HepG2 (cell line): ENCODE results near the gene SAMD10. TPM values are rescaled to one million over a fixed set of nuclear protein-coding genes. Genes with fewer than 3 reads are reported as not detected.
A peak's percentile ranks its signal among the peaks of the same experiment; 100 is the strongest.

Experiments
- ATAC-seq: fragments of 200-7000 bp; cut with Tn5 transposase; 3 replicates; pipeline ENCODE4 v1.9.1; 2020; ENCODE audit warnings: mild to moderate bottlenecking, moderate library complexity
- BruUV-seq: library from RNA; stranded (reverse); fragments of 400-500 nt; replicated peaks from 2 replicates; lab custom pipeline; 2021; lab: Mats Ljungman, UMichigan
- CTCF ChIA-PET: fragments of 300-600 bp; formaldehyde crosslinking; extraction: SDS; loops from one replicate; lab custom pipeline; 2021; ENCODE audit warnings: low total read pairs, inconsistent platforms, low intra/inter-chr PET ratio; lab: Yijun Ruan, JAX
- POLR2A ChIA-PET: fragments of 350-600 bp; sonication (Branson Sonifier 250); formaldehyde crosslinking; loops from one replicate; lab custom pipeline; 2020; ENCODE audit warnings: antibody characterized with exemption, inconsistent platforms; lab: Yijun Ruan, JAX
- DNase-seq: peaks from one replicate; pipeline ENCODE4 v3.0.0-alpha.2; 2015; ENCODE audit warnings: low spot score
- FAIRE-seq: peaks from 3 replicates; lab custom pipeline; 2011; peaks lifted over from hg19 to GRCh38; lab: Jason Lieb, UNC
- H2AFZ ChIP-seq: one replicate; pipeline ENCODE4 v1.6.1; 2011; ENCODE audit warnings: low read length, inconsistent platforms
- H3K27ac ChIP-seq: fragments of 300-600 bp; 3 replicates; pipeline ENCODE4 v1.8.0; 2011; ENCODE audit warnings: mixed run types, mild to moderate bottlenecking, mixed read lengths, low read length, inconsistent platforms; ENCODE audit not compliant: insufficient read depth; ENCODE audit errors: extremely low read length
- H3K27me3 ChIP-seq, 2 experiments: fragments of 200-600 bp in 1 of 2; 2 replicates in 1 of 2; 3 replicates in 1 of 2; pipeline versions ENCODE4 v1.6.0 to v1.8.0; 2011; ENCODE audit warnings: low read length in 2 of 2, mild to moderate bottlenecking in 2 of 2, moderate library complexity in 2 of 2, inconsistent platforms in 1 of 2; ENCODE audit not compliant: insufficient read depth in 2 of 2, control insufficient read depth in 1 of 2
- H3K36me3 ChIP-seq, 2 experiments: fragments of 200-600 bp in 1 of 2; replicated peaks in 1 of 2; 2 replicates in 1 of 2; 3 replicates in 1 of 2; pipeline versions ENCODE4 v1.5.1 to v1.8.0; 2011; ENCODE audit warnings: low read length in 2 of 2, inconsistent platforms in 1 of 2; ENCODE audit not compliant: insufficient read depth in 2 of 2, control insufficient read depth in 1 of 2
- H3K4me1 ChIP-seq: 2 replicates; pipeline ENCODE4 v1.5.1; 2012; ENCODE audit warnings: low read length, inconsistent platforms; ENCODE audit not compliant: insufficient read depth
- H3K4me2 ChIP-seq: 2 replicates; pipeline ENCODE4 v1.6.0; 2011; ENCODE audit warnings: low read depth, low read length, inconsistent platforms
- H3K4me3 ChIP-seq, 3 experiments: fragments of 200-600 bp in 1 of 3; sonication (generic), shearing (Covaris generic) in 1 of 3; replicated peaks in 1 of 3; 2 replicates each; pipeline ENCODE4 v1.5.1; 2011 to 2016; ENCODE audit warnings: low read length in 3 of 3, inconsistent platforms in 2 of 3, low read depth in 2 of 3, mild to moderate bottlenecking in 2 of 3, control low read depth in 1 of 3, mixed read lengths in 1 of 3; ENCODE audit not compliant: insufficient read depth in 1 of 3
- H3K79me2 ChIP-seq: one replicate; pipeline ENCODE4 v1.6.1; 2011; ENCODE audit warnings: low read length, inconsistent platforms; ENCODE audit not compliant: insufficient read depth
- H3K9ac ChIP-seq: 2 replicates; pipeline ENCODE4 v1.6.0; 2011; ENCODE audit warnings: mild to moderate bottlenecking, low read depth, low read length, inconsistent platforms; ENCODE audit not compliant: insufficient read depth
- H3K9me3 ChIP-seq: 2 replicates; pipeline ENCODE4 v1.5.1; 2012; ENCODE audit warnings: mild to moderate bottlenecking, low read length
- H4K20me1 ChIP-seq: 2 replicates; pipeline ENCODE4 v1.6.0; 2011; ENCODE audit warnings: inconsistent platforms, mild to moderate bottlenecking, low read length, moderate library complexity; ENCODE audit not compliant: insufficient read depth
- LCORL ChIP-seq, 2 experiments: fragments of 450-650 bp in 1 of 2; sonication (generic) in 1 of 2; formaldehyde crosslinking in 1 of 2; IDR thresholded peaks; 2 replicates each; pipeline versions ENCODE4 v1.5.0 to v1.6.1; 2017 to 2020; ENCODE audit warnings: antibody characterized with exemption in 1 of 2, missing genetic modification reagents in 1 of 2
- MTA3 ChIP-seq: sonication (generic); formaldehyde crosslinking; IDR thresholded peaks from 2 replicates; pipeline ENCODE4 v1.4.0; 2020; ENCODE audit warnings: missing genetic modification reagents
- NONO ChIP-seq, 2 experiments: fragments of 450-650 bp in 1 of 2; sonication (generic) in 1 of 2; formaldehyde crosslinking in 1 of 2; IDR thresholded peaks in 1 of 2; conservative IDR thresholded peaks in 1 of 2; 2 replicates each; pipeline versions ENCODE4 v1.6.1 to v1.8.0; 2017 to 2022; ENCODE audit warnings: mild to moderate bottlenecking in 1 of 2, missing genetic modification reagents in 1 of 2, moderate library complexity in 1 of 2
- PTBP1 ChIP-seq: fragments of 200-400 bp; formaldehyde crosslinking; IDR thresholded peaks from 2 replicates; pipeline ENCODE4 v1.6.1; 2018; ENCODE audit warnings: low read length, low read depth; ENCODE audit not compliant: poor library complexity, severe bottlenecking
- RFX3 ChIP-seq: IDR thresholded peaks from 2 replicates; pipeline ENCODE4 v1.6.1; 2016; ENCODE audit warnings: missing biosample characterization, missing genetic modification reagents
- RFXAP ChIP-seq: sonication (generic); formaldehyde crosslinking; IDR thresholded peaks from 2 replicates; pipeline ENCODE4 v1.4.0; 2020; ENCODE audit warnings: missing genetic modification reagents, borderline replicate concordance
- SP140L ChIP-seq: sonication (generic); formaldehyde crosslinking; IDR thresholded peaks from 2 replicates; pipeline ENCODE4 v1.4.0; 2020; ENCODE audit warnings: missing genetic modification reagents, borderline replicate concordance
- SYNCRIP ChIP-seq: fragments of 200-400 bp; formaldehyde crosslinking; IDR thresholded peaks from 2 replicates; pipeline ENCODE4 v1.6.1; 2018; ENCODE audit warnings: mild to moderate bottlenecking, low read depth, low read length; ENCODE audit not compliant: insufficient read depth
- ZNF501 ChIP-seq: sonication (generic); formaldehyde crosslinking; IDR thresholded peaks from 2 replicates; pipeline ENCODE4 v1.5.1; 2020; ENCODE audit warnings: mild to moderate bottlenecking, moderate library complexity, missing genetic modification reagents
- ZNF572 ChIP-seq: sonication (generic); formaldehyde crosslinking; IDR thresholded peaks from 2 replicates; pipeline ENCODE4 v1.5.1; 2020; ENCODE audit warnings: mild to moderate bottlenecking, missing genetic modification reagents
- ZNF598 ChIP-seq: sonication (generic); formaldehyde crosslinking; IDR thresholded peaks from 2 replicates; pipeline ENCODE4 v1.5.1; 2020; ENCODE audit warnings: mild to moderate bottlenecking, missing genetic modification reagents, borderline replicate concordance
- ZNF670 ChIP-seq: sonication (generic); formaldehyde crosslinking; IDR thresholded peaks from 2 replicates; pipeline ENCODE4 v1.8.0; 2022; ENCODE audit warnings: mild to moderate bottlenecking, missing genetic modification reagents, borderline replicate concordance
- ZSCAN29 ChIP-seq: sonication (generic); formaldehyde crosslinking; conservative IDR thresholded peaks from 2 replicates; pipeline ENCODE4 v1.4.0; 2020; ENCODE audit warnings: mild to moderate bottlenecking, missing genetic modification reagents
- WGBS: methylation state at CpG from one replicate; pipeline ENCODE4 v1.1.6; 2017; ENCODE audit warnings: low lambda C conversion rate; 5-methylcytosine and 5-hydroxymethylcytosine counted together
- in situ Hi-C: cut with HindIII; loops from 2 replicates; pipeline ENCODE4 v1.10.0; 2017; ENCODE audit warnings: low pct_unique_long_range_greater_than_20kb; ENCODE audit not compliant: extremely low pct_ligation_motif_present
- intact Hi-C: fragments of 100-400 bp; cut with micrococcal nuclease; formaldehyde crosslinking; loops from one replicate; pipeline ENCODE4 v1.10.0; 2022; ENCODE audit not compliant: unreplicated experiment
- polyA plus RNA-seq, 8 experiments: library from polyadenylated mRNA; depleted of rRNA in 3 of 8; stranded (reverse) in 7 of 8; unstranded in 1 of 8; fragments of >200 nt; fragmentation: Illumina TruSeq in 4 of 8; extraction: Trizol in 4 of 8; gene quantifications; 2 replicates each; pipeline versions ENCODE4 v1.2.1 to v1.2.3, GENCODE V29; 2011 to 2016; ENCODE audit warnings: low read depth in 4 of 8, missing spikeins in 1 of 8, mixed read lengths in 1 of 8; ENCODE audit not compliant: insufficient read depth in 1 of 8
- total RNA-seq, 5 experiments: library from RNA; depleted of rRNA; stranded (reverse); fragments of >200 nt; fragmentation: Illumina TruSeq; extraction: Trizol; gene quantifications; 2 replicates each; pipeline ENCODE4 v1.2.3, GENCODE V29; 2016; ENCODE audit warnings: low read depth in 1 of 5
- TF ChIP-seq, protein P1 (sequence below): sonication (generic); formaldehyde crosslinking; IDR thresholded peaks from 2 replicates; pipeline ENCODE4 v1.5.0; 2020; ENCODE audit warnings: mild to moderate bottlenecking, missing genetic modification reagents
- TF ChIP-seq, protein P2 (sequence below): sonication (generic); formaldehyde crosslinking; IDR thresholded peaks from 2 replicates; pipeline ENCODE4 v1.8.0; 2022; ENCODE audit warnings: mild to moderate bottlenecking, missing genetic modification reagents, moderate library complexity
- TF ChIP-seq, protein P3 (sequence below): IDR thresholded peaks from 2 replicates; pipeline ENCODE4 v1.6.1; 2012; ENCODE audit warnings: inconsistent platforms
- TF ChIP-seq, protein P4 (sequence below): sonication (generic); formaldehyde crosslinking; IDR thresholded peaks from 2 replicates; pipeline ENCODE4 v1.8.1; 2022; ENCODE audit warnings: mild to moderate bottlenecking, missing genetic modification reagents
- TF ChIP-seq, protein P5 (sequence below): IDR thresholded peaks from 2 replicates; pipeline ENCODE4 v1.6.1; 2016; ENCODE audit warnings: missing compliant biosample characterization, missing genetic modification reagents, borderline replicate concordance

Gene SAMD10
- total and polyA plus RNA-seq, 2 of the 13 experiments (the other 11 are each of a cell fraction or from before 2014, with no cell fraction given) = 6.1 to 11.0 TPM

DNA sequence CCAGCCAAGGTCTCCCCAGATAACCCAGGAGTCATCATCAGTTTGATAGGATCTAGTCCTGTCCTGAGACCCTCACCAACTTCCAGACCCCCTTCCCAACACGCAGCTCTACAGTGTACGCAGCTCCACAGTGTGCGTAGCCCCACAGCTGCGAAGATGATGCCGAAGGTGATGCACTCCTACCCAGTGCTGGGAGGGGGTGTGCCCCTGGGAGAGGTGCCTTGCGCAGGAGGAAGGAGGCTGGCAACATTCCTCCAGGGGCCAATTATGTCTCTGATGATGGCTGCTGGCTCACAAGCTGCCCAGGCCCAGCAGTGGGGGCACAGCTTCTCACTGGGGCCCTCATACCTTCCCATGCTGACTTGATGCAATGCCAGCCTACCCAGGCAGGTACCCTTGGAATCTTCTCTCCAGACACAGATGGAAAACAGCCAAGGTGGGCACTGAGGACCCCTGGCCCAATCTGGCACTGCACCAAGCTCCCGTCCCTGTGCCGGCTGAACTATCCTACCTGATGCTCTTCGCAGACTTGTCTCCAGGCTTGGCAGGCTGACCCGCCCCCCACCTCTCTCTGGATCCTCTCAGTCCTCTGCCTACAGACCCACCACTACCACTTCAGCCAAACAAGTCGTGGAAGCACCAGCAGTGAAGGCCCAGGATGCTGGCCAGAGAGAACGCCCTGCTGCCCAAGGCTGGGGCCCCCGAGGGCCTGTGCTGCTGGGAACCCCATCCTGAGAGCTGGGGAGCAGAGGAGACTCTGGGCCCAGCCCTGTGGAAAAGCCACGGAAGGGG, 11.1 kb downstream of the SAMD10 start:
- CTCF ChIA-PET = no interaction called here
- ATAC-seq (no peak; the same call in 2 of the 3 replicates), DNase-seq (no peak), FAIRE-seq (peak; percentile 15)
- H3K4me2 ChIP-seq = peak overlapping the region; percentile 77
- H3K27me3 ChIP-seq = no peaks in the 10 kb centered on the region
- peaks cover 26 to 33% of the 10 kb centered on the region in 2 experiments for H3K36me3 ChIP-seq
- H4K20me1 ChIP-seq = no peaks in the 10 kb centered on the region
- H2AFZ ChIP-seq = no peak overlapping the region
- 76% methylated on average over 13 of the region's 14 CpGs for WGBS
- H3K9me3 ChIP-seq = no peaks in the 10 kb centered on the region
- POLR2A ChIA-PET = interaction anchor here (0.5 to 3.1 kb wide), 11 partner anchors 9 to 327 kb away, joined by 3 to 78 read pairs (median 5); partner anchors contain the start of genes PRPF6, SAMD10, SLC2A4RG and TPD52L2
- in situ Hi-C loops (no loop called here), intact Hi-C loops (loop anchor here (10.0 kb wide), 1 partner anchor 1604 kb away; the partner anchor contains the start of gene LAMA5)
- H3K27ac ChIP-seq = peak overlapping the region; percentile 84
- H3K4me3 ChIP-seq = peak overlapping the region; percentile 73 to 90 (median 89)
- peaks cover 45% of the 10 kb centered on the region for H3K4me1 ChIP-seq
- H3K9ac ChIP-seq = peak overlapping the region; percentile 91
- TSS peak; percentile 49 for BruUV-seq
- peaks cover 13% of the 10 kb centered on the region for H3K79me2 ChIP-seq
- TF ChIP-seq ZNF501 (CRISPR knock-in tag) = peak; percentile 88; the same call in 1 of the 2 replicates
- no peak for TF ChIP-seq MTA3 (CRISPR knock-in tag)
- TF ChIP-seq, protein P1, sequence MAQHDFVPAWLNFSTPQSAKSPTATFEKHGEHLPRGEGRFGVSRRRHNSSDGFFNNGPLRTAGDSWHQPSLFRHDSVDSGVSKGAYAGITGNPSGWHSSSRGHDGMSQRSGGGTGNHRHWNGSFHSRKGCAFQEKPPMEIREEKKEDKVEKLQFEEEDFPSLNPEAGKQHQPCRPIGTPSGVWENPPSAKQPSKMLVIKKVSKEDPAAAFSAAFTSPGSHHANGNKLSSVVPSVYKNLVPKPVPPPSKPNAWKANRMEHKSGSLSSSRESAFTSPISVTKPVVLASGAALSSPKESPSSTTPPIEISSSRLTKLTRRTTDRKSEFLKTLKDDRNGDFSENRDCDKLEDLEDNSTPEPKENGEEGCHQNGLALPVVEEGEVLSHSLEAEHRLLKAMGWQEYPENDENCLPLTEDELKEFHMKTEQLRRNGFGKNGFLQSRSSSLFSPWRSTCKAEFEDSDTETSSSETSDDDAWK = no peak
- TF ChIP-seq, protein P2, sequence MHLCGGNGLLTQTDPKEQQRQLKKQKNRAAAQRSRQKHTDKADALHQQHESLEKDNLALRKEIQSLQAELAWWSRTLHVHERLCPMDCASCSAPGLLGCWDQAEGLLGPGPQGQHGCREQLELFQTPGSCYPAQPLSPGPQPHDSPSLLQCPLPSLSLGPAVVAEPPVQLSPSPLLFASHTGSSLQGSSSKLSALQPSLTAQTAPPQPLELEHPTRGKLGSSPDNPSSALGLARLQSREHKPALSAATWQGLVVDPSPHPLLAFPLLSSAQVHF (CRISPR knock-in tag) = no peak
- no peak for TF ChIP-seq LCORL (IDR thresholded peaks at IDR 0.05)
- no peak for TF ChIP-seq LCORL (CRISPR knock-in tag; IDR thresholded peaks at IDR 0.05)
- TF ChIP-seq ZNF598 (CRISPR knock-in tag) = peak; percentile 91; the same call in 1 of the 2 replicates
- no peak for TF ChIP-seq ZSCAN29 (CRISPR knock-in tag)
- peak; percentile 19; the same call in 1 of the 2 replicates for TF ChIP-seq ZNF670 (CRISPR knock-in tag)
- no peak for TF ChIP-seq SP140L (CRISPR knock-in tag)
- TF ChIP-seq ZNF572 (CRISPR knock-in tag) = peak; percentile 92; the same call in 1 of the 2 replicates
- TF ChIP-seq, protein P3, sequence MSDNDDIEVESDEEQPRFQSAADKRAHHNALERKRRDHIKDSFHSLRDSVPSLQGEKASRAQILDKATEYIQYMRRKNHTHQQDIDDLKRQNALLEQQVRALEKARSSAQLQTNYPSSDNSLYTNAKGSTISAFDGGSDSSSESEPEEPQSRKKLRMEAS = peak; percentile 17; the same call in 1 of the 2 replicates
- no peak for TF ChIP-seq SYNCRIP
- TF ChIP-seq, protein P4, sequence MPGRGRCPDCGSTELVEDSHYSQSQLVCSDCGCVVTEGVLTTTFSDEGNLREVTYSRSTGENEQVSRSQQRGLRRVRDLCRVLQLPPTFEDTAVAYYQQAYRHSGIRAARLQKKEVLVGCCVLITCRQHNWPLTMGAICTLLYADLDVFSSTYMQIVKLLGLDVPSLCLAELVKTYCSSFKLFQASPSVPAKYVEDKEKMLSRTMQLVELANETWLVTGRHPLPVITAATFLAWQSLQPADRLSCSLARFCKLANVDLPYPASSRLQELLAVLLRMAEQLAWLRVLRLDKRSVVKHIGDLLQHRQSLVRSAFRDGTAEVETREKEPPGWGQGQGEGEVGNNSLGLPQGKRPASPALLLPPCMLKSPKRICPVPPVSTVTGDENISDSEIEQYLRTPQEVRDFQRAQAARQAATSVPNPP (CRISPR knock-in tag) = no peak
- peak; percentile 36 for TF ChIP-seq PTBP1
- no peak for TF ChIP-seq RFXAP
- TF ChIP-seq, protein P5, sequence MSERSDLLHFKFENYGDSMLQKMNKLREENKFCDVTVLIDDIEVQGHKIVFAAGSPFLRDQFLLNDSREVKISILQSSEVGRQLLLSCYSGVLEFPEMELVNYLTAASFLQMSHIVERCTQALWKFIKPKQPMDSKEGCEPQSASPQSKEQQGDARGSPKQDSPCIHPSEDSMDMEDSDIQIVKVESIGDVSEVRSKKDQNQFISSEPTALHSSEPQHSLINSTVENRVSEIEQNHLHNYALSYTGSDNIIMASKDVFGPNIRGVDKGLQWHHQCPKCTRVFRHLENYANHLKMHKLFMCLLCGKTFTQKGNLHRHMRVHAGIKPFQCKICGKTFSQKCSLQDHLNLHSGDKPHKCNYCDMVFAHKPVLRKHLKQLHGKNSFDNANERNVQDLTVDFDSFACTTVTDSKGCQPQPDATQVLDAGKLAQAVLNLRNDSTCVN = no peak
- no peak for TF ChIP-seq NONO (IDR thresholded peaks at IDR 0.05)
- TF ChIP-seq NONO (CRISPR knock-in tag; conservative IDR thresholded peaks at IDR 0.05) = 0 out of 2 replicates have a peak, but pooled peaks have one; percentile 38
- no peak for TF ChIP-seq RFX3
